ENCODE measurements around the gene SLC43A2. TPM values are rescaled to one million over a fixed set of nuclear protein-coding genes. Genes with fewer than 3 reads are reported as not detected.
"Not testable (repeated sequence)": the region's sequence is repeated elsewhere in the genome, so short reads cannot be mapped to it uniquely, and the experiment has no call there.

Gene SLC43A2
- total RNA-seq, 1 experiment from 2014 or later = 3.7 TPM

DNA sequence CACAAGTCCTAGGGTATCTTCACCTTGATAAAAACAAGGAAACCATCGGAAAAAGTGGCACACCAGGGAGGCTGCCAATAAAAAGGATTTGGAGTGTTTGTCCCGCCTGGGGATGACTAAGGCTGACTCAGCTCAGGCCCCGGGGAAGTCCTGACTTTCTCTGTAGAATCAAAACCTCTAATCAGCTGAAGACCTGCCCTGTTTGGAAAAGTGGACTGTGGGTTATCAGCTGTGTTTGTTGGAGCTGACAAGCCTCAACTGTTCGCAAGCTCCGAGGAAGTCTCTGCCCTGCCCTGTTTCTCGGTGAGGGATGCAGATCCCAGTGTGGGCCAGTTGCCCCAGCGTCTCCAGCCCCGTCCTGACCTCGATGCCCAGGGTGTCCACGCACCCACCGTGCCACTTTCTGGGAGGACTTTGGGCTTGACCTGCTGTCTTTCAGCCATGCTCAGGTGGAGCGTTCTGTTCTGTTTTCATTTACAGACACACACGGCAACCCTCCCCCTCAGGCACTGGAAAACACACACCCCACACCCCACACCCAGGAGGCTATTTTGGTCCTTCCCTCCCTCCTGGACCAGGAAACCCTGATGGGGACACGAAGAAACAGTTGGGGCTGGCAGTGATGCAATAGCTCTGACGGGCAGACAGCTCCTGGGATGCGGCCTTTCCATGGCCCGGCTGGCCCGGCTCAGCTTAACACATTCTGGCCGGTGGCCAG lies 38.4 kb downstream of the SLC43A2 start:
- DNase-seq (ENCODE audit: low read depth) = peak; percentile 91

DNA sequence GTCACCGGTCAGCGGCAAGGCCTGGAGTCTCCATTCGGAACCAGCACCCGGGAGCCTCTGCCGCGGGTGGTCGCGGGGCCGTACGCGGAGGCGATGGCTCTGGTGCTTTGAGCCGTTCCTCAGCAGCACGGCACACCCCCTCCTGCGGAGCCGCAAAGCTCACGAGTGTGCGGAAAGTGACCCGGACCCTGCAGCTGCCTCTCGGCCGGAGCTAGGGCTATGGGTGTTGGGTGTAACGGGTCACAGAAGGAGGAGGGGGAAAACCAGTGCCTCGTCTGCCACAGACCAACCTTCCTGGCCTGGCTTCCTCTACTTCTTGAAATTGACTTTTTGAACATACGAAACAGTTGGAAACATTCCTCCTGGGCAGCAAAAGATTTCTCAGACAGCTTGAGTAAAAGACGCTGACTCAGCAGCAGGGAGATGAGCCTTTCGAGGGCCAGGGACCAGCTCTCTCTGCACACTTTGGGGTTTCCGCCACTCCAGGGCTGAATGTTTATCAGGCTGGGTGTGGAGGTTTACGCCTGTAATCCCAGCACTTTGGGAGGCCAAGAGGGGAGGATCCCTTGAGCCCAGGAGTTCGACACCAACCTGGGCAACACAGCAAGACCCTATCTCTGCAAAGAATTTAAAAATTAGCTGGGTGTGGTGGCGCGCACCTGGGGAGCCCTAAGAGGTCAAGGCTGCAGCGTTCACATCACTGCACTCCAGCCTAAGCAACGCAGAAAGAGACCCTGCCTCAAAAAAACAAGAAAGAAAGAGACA lies 39.6 kb downstream of the SLC43A2 start:
- no peak for DNase-seq (ENCODE audit: low read depth)

- DNase-seq (ENCODE audit: low read depth) = no peak
These were observed 44.5 kb downstream of the SLC43A2 start for GRCh38 chr17:1584167-1584566.

DNA sequence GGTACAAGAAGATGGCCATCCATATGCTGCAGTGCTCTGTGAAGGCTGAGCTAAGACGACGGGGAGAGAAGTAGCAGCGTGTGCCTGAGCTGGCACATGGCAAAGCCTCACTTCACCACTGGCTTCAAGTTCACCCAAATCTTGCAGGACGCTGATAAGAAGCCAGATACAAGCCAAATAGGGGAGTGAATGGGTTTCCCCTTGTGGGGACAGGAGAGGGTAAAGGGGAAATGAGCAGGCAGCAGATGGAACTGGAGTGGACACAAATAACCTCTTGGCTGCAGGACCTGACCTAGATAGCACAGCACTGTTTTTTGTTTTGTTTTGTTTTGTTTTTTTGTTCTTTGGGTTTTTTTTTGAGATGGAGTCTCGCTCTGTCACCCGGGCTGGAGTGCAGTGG lies 45.1 kb downstream of the SLC43A2 start:
- no peak for DNase-seq (ENCODE audit: low read depth)

GRCh38 chr17:1582374-1582773 lies 46.3 kb downstream of the SLC43A2 start:
- no peak for DNase-seq (ENCODE audit: low read depth)

- no peak for DNase-seq (ENCODE audit: low read depth)
These were observed 47.5 kb downstream of the SLC43A2 start for GRCh38 chr17:1580979-1581676.

- no peak for DNase-seq (ENCODE audit: low read depth)
These were observed 50.6 kb downstream of the SLC43A2 start for GRCh38 chr17:1578029-1578428.

GRCh38 chr17:1577583-1578013 lies 51.0 kb downstream of the SLC43A2 start:
- no peak for DNase-seq (ENCODE audit: low read depth)

DNA sequence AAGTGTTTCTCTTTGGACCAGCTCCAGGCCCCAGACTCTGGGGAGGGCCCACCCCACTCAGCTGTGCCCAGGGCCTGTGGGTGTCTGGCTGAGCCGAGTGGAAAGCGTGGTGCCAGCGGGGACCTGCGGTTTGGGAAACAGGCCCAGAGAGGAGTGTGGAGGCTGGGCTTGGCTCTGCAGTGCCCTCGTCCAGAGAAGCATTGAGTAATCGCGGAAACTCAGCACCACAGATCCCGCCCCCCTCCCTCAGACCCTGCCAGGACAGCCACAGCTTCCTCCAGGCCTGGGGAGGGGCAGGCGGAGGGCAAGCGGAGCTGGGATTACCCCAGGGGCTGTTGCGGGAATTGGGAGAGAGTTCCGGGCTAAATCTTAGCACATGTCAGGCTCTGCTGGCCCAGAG lies 51.5 kb downstream of the SLC43A2 start:
- DNase-seq (ENCODE audit: low read depth) = peak; percentile 91

- DNase-seq (ENCODE audit: low read depth) = no peak
These were observed 52.1 kb downstream of the SLC43A2 start for GRCh38 chr17:1576500-1576899.

DNA sequence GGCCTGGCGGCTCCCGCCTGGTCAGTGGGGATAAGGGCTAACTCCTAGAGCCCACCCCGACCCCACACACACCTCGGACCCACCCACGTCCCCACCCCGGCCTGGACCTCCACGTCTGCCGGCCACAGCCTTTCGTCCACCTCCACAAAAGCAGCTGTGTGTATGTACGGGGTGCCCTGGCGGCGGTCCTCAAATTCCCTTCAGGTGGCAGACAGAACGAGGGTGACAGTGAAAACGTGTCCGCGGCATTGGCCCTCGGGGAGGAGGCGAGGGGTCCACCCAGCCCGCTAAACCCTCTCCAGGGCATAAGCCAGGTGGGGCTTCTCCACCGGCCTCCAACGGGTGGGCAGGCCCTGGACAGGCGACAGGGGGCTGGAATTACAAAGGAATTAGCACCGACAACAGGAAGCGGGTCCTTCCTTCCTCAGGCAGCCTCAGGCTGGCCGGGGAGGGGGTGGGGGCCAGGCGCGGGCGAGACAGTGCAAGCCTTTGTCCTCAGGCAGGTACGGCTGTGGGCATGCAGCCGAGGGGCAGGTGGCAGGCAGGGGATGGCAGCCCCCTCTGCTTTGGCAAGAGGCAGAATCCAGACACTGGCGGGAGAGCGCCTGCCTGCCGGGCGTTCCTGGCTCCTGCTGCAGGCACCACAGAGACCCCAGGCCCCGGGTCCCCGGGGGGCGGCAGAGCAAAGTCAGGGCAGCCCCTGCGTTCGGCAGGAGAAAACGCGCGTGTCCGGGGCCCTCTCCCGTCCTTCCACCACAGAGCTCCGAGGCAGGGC lies 53.8 kb downstream of the SLC43A2 start:
- DNase-seq (ENCODE audit: low read depth) = no peak

DNA sequence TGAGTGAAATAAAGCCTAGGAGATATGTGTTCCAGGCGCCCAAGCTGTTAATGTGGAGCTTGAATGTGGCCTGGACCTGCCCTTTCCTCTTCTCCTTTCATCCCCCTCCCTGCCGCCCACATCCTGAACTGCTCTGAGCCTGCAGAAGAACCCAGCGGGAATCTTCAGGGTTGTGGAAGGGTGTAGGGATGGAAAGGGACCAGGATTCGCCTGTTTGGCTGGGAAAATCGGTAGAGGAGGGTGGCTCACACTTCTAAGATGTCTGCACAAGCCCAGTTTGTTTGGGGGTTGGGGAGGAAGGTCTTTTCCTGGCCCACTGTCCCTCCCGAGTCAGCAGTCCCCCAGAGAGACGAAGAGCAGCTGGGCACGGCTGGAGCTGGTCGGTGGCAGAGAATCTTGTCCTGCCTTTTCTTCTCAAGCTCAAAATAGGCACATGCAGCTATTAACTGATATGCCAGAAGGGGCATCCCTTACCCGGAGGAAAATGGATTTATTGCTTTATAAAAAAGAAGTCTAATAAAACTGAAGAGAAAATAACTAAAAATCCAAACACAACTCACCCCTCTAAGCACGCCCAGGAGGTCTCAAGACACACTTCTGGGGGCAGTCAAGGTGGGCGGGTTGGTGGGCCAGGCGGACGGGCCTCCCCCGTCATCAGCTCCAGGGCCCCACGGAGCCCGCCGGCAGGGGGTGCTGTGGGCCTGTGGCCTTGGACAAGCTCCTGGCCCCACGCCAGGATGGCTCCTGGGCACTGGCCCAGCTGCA lies 54.5 kb downstream of the SLC43A2 start:
- DNase-seq (ENCODE audit: low read depth) = peak; percentile 69

DNA sequence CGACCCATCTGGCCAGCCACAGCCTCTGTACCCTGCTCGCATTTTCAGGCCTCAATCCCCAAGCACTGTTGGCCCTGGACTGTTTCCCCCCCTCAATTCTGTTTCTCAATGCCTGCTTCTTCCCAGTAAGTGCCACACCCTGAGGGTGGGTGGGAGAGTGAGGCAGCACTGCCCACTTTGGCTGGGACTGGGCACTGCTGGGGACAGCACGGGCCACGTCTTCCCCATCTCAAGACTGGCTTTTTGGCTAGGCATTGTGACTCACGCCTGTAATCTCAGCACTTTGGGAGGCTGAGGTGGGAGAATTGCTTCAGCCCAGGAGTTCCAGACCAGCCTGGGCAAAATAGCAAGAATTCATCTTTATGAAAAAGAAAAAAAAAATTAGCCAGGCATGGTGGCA lies 56.0 kb downstream of the SLC43A2 start:
- DNase-seq (ENCODE audit: low read depth) = not testable (repeated sequence)

- DNase-seq (ENCODE audit: low read depth) = no peak
These were observed 57.3 kb downstream of the SLC43A2 start for GRCh38 chr17:1571341-1571704.

DNA sequence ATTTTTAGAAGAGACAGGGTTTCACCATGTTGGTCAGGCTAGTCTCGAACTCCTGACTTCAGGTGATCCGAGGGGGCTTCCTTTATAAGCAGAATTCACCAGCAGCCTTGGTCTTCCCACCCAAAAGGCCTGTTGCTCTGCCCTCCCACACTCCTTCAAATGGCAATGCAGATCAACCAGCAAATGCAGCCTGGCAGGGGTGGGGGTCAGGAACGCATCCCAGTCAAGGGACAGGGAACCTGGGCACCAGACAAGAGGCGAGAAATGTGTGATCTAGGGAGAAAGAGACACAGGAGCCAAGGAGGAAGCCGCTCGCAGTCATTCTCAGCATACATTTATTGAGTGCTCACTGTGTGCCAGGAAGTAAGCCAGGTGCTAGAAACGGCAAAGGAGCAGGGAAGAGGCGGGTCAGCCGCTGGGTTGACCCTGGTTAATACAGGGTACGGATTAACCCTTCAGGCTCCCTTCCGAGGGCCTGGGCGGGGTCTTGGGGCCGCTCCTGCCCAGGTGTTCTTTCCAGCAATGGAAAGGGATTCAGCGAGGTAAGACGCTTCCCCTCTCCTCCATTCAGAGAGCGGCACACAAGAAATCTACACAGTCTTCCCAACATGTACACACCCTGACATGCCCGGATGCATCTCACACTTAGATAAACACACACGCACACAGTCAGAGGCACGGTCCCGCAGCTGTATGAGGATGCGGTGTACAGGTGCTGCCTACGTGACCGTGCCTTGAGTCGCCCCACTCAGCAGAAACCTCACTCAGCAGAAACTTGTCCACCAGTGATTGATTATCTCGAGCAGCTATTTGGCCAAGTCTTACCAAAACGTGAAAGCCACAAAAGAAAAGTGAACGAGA lies 59.5 kb downstream of the SLC43A2 start:
- DNase-seq (ENCODE audit: low read depth) = no peak

DNA sequence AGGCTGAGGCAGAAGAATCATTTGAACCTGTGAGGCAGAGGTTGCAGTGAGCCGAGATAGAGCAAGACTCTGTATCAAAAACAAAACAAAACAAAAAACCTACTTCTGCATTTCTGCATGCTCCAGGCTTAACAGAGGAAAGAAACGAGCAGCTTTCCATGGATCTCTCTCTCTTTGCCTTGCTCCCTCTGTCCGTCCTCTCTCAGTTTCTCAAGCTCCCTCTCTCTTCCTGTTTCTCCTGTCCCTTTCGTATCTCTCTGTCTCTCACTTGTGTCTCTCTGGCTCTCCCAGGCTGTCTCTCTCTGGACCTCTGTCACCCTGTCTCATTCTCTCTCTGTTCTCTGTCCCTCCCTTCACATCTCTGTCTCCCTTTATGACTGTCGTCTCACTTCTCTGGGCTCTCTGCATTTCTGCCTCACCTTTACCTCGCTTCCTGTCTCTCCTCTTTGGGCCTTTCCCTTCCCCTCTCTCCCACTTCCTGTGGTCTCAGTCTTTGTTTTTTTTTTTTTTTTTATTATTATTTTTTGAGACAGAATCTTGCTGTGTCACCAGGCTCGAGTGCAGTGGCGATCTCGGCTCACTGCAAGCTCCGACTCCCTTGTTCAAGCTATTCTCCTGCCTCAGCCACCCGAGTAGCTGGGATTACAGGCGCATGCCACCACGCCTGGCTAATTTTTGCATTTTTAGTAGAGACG lies 62.0 kb downstream of the SLC43A2 start:
- no peak for DNase-seq (ENCODE audit: low read depth)

GRCh38 chr17:1565877-1566276 lies 62.8 kb downstream of the SLC43A2 start:
- DNase-seq (ENCODE audit: low read depth) = no peak

DNA sequence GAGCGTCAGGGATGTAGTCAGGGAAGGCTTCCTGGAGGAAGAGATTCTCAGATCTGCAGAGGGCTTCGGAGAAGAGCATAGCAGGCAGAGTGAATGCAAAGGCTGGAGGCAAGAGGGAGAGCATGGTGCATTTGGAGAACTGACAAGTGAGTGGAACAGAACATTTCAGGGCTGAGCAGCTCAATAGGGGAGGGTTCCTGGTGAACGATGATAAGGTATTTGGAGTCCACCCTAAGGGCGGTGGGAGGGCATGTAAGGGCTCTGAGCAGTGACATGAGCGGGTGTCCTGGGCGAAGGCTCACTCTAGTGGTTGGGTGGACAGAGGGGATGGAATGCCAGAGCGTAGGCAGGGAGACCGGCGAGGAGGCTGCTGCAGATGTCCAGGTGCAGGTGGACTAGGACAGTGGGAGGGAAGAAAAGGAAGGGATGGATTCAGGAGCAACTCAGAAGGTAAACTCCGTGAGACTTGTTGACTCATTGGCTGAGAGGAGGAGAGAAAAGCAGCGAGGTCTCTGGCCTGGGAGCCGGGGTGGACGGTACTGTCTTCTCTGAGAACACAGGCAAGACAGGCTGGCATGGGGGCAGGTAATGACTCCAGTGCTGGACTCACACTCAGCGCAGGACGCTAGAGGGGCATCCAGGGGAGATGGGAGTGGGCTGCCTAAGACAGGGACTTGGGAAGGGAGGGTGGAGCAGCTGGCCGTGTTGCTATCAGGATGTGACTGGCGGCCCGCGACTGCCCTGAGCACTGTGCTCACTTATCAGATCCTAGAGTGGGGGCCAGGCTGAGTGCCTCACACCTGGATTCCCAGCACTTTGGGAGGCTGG lies 64.6 kb downstream of the SLC43A2 start:
- DNase-seq (ENCODE audit: low read depth) = no peak

DNA sequence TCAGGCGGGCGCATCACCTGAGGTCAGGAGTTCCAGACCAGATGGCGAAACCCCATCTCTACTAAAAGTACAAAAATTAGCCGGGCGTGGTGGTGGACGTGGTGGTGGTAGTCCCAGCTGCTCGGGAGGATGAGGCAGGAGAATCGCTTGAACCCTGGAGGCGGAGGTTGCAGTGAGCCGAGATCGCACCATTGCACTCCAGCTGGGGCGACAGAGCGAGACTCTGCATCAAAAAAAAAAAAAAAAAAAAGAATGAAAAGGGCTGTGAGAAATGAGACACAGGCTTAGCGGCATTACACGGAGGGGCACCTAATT lies 65.2 kb downstream of the SLC43A2 start:
- not testable (repeated sequence) for DNase-seq (ENCODE audit: low read depth)

Data from LHCN-M2 (cell line).